PFSK-1 (cell line): ENCODE measurements around the gene SKAP1.

ENCODE experiments used
- POLR2AphosphoS5 ChIP-seq: IDR thresholded peaks from 2 replicates; pipeline ENCODE4 v1.6.1; 2012; ENCODE audit warnings: low read depth, mild to moderate bottlenecking, control low read depth, low read length, moderate library complexity
- SIN3A ChIP-seq: IDR thresholded peaks from 2 replicates; pipeline ENCODE4 v1.6.1; 2012; ENCODE audit warnings: mild to moderate bottlenecking, low read length, moderate library complexity, borderline replicate concordance; ENCODE audit not compliant: insufficient read depth
- TAF1 ChIP-seq: IDR thresholded peaks from 2 replicates; pipeline ENCODE4 v1.6.1; 2012; ENCODE audit warnings: low read length, control low read depth, borderline replicate concordance; ENCODE audit not compliant: insufficient read depth
- TF ChIP-seq, protein P1 (sequence below), 2 experiments: IDR thresholded peaks; 2 replicates each; pipeline versions ENCODE4 v1.6.1 to v1.8.0; 2011 to 2012; ENCODE audit warnings: low read depth in 2 of 2, low read length in 2 of 2, control low read depth in 1 of 2, inconsistent platforms in 1 of 2, mild to moderate bottlenecking in 1 of 2, moderate library complexity in 1 of 2; ENCODE audit not compliant: insufficient read depth in 1 of 2

DNA sequence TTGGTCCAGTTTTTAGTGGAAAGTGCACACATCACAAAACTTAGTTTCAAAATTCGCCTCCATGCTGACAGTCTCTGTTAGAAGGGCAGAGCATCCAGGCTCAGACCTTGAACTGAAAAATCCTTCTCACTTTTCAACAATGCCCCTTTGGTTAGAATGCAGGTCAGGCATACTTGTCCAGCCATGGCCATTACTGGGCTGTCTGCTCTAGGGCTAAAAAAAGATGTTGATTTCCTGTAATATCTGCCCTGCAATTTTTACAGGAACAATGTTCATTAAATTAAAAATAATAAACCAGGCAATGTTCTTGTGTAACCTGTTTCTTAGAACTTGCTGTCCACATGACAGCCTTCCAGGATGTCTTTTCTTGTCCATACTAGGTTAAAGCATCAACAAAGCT lies 200.1 kb downstream of the SKAP1 start:
- TF ChIP-seq POLR2AphosphoS5 = no peak
- TF ChIP-seq SIN3A = no peak
- TF ChIP-seq, protein P1, sequence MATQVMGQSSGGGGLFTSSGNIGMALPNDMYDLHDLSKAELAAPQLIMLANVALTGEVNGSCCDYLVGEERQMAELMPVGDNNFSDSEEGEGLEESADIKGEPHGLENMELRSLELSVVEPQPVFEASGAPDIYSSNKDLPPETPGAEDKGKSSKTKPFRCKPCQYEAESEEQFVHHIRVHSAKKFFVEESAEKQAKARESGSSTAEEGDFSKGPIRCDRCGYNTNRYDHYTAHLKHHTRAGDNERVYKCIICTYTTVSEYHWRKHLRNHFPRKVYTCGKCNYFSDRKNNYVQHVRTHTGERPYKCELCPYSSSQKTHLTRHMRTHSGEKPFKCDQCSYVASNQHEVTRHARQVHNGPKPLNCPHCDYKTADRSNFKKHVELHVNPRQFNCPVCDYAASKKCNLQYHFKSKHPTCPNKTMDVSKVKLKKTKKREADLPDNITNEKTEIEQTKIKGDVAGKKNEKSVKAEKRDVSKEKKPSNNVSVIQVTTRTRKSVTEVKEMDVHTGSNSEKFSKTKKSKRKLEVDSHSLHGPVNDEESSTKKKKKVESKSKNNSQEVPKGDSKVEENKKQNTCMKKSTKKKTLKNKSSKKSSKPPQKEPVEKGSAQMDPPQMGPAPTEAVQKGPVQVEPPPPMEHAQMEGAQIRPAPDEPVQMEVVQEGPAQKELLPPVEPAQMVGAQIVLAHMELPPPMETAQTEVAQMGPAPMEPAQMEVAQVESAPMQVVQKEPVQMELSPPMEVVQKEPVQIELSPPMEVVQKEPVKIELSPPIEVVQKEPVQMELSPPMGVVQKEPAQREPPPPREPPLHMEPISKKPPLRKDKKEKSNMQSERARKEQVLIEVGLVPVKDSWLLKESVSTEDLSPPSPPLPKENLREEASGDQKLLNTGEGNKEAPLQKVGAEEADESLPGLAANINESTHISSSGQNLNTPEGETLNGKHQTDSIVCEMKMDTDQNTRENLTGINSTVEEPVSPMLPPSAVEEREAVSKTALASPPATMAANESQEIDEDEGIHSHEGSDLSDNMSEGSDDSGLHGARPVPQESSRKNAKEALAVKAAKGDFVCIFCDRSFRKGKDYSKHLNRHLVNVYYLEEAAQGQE (IDR thresholded peaks at IDR 0.05; ENCODE audit: insufficient read depth in 1 of 2, low read depth in 2 of 2, low read length in 2 of 2) = no peak
- TF ChIP-seq TAF1 = no peak
